A172 (cell line): ENCODE results near the gene CASP2. TPM values are rescaled to one million over a fixed set of nuclear protein-coding genes. Genes with fewer than 3 reads are reported as not detected.

ENCODE experiments used
- DNase-seq: peaks from one replicate; pipeline ENCODE4 v3.0.0-alpha.2; 2015; ENCODE audit warnings: low spot score
- total RNA-seq: library from RNA; depleted of rRNA; stranded (reverse); fragments of >200 nt; shearing (Covaris generic); gene quantifications from 2 replicates; pipeline ENCODE4 v1.2.3, GENCODE V29; 2014

The CASP2 gene
- total RNA-seq, 1 experiment from 2014 or later: 34.4 TPM

- peak; percentile 30 for DNase-seq
Observed at GRCh38 chr7:143295870-143296269, 7.7 kb downstream of the CASP2 start.

DNA sequence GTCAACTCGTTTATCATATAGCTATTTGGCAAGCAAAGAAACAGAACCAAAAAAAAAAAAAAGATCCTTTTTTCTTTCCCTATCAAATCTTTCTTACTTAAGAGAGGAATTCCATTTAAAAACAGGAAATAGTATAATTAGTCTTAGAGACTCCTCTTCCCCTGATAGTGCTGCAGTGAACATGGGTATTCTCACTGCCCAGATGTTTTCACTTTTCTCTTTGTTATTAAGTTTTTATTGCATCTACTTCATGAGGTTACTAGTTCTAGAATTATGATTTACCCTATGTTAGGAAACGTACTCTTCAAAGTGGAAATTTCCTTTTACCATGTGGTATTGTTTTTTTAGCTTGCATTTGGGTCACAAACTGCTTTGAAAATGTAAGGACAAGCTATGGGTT, 8.5 kb downstream of the CASP2 start:
- no peak for DNase-seq

DNA sequence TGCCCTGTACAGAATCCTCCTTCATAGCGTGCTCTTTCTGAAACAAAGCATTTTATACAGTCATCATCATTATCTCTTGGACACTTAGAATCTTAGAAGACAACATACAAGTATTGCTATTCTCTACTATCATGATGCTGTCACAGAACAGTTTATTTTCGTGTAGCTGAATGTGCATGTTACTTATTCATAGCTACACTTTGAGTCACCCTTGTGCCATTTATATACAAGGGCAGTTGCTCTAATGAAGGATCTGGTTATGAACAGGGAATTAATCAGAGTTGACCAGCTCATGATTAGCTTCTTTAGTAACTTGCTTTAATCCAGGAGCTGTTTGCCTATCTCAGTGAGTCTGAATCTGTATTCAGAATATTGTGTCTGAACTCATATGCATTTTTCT, 11.2 kb downstream of the CASP2 start:
- DNase-seq: no peak

- DNase-seq: no peak
Observed at GRCh38 chr7:143299840-143300239, 11.7 kb downstream of the CASP2 start.

GRCh38 chr7:143300959-143301935, 13.1 kb downstream of the CASP2 start:
- DNase-seq: no peak

- no peak for DNase-seq
Observed at GRCh38 chr7:143303733-143304132, 15.6 kb downstream of the CASP2 start.

- no peak for DNase-seq
Observed at GRCh38 chr7:143304938-143305337, 16.8 kb downstream of the CASP2 start.

DNA sequence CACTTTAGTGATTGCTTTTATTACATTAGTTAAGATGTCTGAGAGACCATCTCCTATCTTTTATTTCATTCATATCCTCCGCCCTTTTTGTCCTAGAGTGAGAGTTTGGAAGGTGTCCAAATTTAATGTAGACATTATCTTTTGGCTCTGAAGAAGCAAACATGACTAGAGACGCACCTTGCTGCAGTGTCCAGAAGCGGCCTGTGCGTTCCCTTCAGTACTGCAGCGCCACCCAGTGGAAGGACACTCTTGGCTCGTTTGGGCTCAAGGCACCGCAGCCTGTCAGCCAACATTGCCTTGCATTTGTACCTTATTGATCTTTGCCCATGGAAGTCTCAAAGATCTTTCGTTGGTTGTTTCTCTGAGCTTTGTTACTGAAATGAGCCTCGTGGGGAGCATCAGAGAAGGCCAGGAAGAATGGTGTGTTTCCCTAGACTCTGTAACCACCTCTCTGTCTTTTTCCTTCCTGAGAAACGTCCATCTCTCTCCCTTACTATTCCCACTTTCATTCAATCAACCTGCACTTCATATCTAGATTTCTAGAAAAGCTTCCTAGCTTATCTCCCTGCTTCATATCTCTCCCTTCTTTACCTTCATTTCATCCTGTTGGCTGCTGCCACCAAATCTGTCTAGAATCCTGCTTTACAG, 17.4 kb downstream of the CASP2 start:
- peak; percentile 29 for DNase-seq

DNA sequence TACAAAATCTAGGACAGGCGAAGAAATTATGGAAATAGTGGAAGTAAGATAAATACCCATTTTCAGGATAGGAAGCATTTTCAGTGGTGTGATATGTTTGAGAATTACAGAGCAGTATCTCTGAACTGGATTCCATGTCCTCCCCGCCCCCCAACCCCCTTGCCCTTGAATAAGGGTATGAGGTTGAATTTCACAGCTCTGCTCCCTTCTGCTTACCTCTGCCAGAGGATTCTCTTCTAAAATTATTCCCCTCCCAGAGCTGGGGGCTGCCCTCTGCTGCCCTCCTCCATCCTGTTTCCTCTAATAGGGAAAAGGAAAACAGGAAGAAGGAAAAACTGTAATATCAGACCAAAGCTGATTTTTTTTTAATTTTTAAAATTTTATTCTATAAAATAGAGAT, 20.5 kb downstream of the CASP2 start:
- DNase-seq: no peak

DNA sequence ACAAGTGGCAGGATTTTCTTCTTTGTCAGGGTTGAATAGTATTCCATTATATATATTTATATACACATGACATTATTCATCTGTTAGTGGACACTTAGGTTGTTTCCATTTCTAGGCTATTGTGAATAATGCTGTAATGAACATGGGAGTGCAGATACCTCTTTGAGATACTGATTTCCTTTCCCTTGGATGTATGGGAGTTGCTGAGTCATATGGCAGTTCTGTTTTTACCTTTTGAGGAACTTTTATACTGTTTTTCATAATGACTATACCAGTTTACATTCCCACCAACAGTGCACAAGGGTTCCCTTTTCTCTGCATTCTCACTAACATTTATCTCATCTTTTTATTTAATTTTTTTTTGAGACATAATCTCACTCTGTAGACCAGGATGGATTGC, 26.0 kb downstream of the CASP2 start:
- DNase-seq: no peak

GRCh38 chr7:143315776-143316175, 27.6 kb downstream of the CASP2 start, which contains the start of gene CLCN1:
CLCN1 (plus strand) TSS chr7:143316111; CDS start chr7:143316213, 102 bp downstream.
- DNase-seq: no peak

DNA sequence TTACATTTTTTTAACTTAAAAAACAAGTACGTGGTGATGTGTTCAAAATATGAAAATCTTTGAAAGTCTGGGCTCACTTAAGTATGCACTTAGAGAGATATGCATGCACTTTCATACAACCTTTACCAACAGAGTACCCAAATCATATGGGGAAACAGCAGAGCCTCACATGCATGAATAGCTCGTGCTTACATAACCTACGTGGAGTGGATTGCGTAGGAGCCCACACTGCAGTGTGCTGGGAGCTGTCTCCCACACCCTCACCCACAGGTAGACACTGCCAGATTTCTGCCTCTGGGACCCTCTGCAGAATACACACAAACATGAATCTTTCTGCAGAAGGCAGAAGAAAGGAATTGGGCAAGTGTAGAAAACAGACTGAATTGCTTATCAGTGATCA, 28.3 kb downstream of the CASP2 start:
- no peak for DNase-seq

DNA sequence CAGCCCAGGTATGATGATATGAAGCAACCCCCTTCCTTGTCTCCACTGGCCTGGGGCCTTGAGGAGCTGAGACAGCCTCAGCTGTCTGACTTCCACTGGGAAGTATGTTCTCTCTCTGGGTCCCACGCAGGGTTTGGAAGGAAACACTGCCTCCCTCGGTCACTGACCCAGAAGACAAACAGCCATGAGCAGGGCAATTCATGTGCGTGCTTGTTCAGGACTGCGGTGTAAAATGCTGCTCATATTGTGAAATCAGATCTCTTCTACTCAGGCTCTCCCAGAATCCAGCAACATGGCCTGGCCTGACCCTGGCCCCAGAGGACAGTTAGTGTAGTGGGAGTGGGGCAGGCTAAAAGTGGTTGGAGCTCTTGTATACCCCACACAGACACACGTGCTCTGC, 30.5 kb downstream of the CASP2 start:
- no peak for DNase-seq

GRCh38 chr7:143320620-143321019, 32.5 kb downstream of the CASP2 start:
- DNase-seq: no peak

DNA sequence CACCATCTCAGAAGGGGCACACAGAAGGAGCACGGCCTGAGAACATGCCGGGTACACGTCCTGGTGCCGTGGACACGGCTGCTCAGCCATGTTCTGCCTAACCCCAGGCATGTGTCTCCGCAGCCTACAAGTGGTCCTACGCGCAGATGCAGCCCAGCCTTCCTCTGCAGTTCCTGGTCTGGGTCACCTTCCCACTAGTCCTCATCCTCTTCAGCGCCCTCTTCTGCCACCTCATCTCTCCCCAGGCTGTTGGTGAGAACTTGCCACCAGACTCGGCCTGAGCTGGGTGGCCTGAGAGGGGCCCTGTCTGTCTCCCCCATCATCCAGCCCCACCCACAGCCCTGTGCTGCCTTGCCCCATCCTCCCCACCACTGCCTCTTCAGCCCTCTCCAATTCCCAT, 33.1 kb downstream of the CASP2 start:
- no peak for DNase-seq

DNA sequence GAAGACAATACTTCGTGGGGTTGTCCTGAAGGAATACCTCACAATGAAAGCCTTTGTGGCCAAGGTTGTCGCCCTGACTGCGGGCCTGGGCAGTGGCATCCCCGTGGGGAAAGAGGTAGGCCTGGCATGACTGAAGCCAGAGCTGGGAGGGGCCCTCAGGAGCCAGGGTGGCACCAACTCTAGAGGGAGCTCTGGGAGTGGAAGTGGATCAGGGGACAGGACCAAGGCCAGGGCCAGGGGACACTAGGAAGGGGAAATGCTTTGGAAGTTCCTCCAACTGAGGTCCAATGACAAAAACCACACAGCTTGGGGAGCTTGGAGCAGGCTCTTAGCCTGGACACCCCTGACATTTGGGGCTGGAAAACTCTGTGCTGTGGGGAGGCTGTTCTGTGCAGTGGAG, 33.6 kb downstream of the CASP2 start:
- no peak for DNase-seq

DNA sequence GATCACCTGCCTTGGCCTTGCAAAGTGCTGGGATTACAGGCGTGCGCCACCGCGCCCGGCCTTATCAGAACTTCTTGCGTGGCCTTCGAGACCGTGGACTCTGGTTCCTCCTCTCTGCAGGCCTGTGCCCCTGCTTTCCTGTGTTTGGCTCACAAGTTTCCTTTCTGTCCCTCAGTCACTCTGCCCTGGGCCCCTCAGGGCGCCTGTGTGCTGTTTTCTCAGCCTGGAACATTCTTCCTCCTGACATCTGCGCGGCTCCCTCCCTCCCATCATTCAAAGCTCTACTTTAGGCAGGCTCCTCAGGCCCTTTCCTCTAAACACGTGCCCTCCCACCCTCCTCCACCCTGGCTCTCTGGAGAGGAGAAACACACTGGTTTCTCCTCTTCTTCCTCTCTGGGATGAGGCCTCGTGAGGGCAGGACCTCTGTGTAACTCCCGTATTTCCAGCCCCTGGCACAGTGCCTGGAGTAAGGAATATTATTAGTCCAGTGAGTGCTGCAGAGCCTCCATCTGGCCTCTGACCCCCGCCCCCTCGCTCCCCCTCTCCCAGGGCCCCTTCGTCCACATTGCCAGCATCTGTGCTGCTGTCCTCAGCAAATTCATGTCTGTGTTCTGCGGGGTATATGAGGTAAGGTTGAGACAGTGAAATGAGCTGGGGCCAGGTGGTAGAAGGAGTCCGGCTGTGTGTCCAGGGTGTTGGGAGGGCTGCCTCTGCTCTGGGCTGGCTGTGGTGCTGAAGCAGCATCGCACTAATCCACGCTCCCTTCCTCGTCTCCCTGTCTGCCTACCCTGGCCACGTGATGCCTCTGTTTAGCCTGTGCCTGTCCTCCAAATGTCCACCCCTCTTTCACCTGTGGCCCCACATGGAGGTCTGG, 34.8 kb downstream of the CASP2 start:
- DNase-seq: no peak

GRCh38 chr7:143323653-143324052, 35.5 kb downstream of the CASP2 start:
- DNase-seq: no peak

GRCh38 chr7:143325240-143325639, 37.1 kb downstream of the CASP2 start:
- DNase-seq: no peak

DNA sequence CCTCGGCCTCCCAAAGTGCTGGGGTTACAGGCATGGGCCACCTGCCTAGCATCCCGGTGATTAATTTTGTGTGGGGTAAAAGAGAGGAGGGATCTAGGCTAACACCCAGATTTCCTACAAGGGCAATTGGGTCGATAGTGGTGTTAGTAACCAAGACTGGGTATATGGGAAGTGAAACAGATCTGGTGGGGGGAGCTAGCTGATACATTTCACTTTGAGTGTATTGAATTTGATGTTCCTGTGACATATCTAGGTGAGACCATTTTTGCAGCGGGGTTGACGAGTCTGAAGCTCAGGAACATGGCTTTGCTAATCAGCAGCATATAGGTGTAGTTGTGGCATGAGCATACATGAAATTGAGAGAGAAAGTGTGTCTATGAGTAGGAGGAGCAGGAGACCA, 39.8 kb downstream of the CASP2 start:
- no peak for DNase-seq

DNA sequence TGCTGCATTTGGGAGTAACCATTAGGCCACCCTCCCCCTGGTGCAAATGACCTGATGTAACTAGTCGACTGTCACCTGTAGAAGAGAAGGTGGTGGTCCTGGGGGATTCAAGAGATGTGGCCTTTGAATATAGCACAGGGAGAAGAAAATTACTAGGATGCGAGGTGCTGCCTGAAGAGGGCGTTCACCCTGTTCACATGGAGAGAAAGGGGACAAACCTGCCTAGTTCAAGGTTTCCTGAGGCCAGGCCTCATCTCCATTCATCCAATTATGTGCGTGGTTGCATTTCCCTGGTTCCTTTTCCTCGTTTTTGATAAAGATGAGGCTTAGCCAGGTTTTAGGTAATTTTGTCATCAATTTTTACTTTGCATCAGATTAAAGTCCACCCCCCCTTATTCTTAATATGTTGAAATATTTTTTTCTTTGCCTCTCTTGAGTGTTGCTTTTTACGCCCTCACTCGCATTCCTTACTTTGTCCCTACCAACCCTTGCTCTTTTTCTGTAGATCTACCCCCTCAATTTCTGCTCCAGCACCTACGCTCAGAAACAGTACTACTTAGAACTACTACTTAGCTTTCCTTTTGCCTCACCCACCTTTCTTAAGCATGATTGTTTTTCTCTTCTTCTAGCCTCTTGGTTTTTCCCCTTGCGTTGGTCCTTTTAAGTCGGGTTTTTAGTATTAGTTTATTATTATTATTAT, 41.5 kb downstream of the CASP2 start:
- DNase-seq: no peak
